CD4-positive, alpha-beta T cell (primary cell): ENCODE results near the gene SENP7. TPM values are rescaled to one million over a fixed set of nuclear protein-coding genes. Genes with fewer than 3 reads are reported as not detected.
"Not testable (repeated sequence)": the region's sequence is repeated elsewhere in the genome, so short reads cannot be mapped to it uniquely, and the experiment has no call there.

Experiments used
- ATAC-seq: fragments of 200-7000 bp; cut with Tn5 transposase; one replicate; pipeline ENCODE4 v1.10.0; 2022; ENCODE audit warnings: mild to moderate bottlenecking; ENCODE audit not compliant: poor library complexity
- CTCF ChIA-PET: fragments of 350-600 bp; sonication (Branson Sonifier 250); formaldehyde crosslinking; loops from one replicate; lab custom pipeline; 2021; ENCODE audit warnings: antibody characterized with exemption, inconsistent platforms; lab: Charles Lee
- POLR2A ChIA-PET: fragments of 350-600 bp; sonication (Branson Sonifier 250); formaldehyde crosslinking; loops from one replicate; lab custom pipeline; 2021; ENCODE audit warnings: antibody characterized with exemption, inconsistent platforms; lab: Charles Lee
- DNase-seq, 14 experiments: peaks; one replicate each; pipeline ENCODE4 v3.0.0-alpha.2; 2013 to 2020; ENCODE audit warnings: mixed read lengths in 2 of 14
- H3K27ac ChIP-seq, 2 donors: one replicate each; pipeline versions ENCODE4 v1.5.1 to v1.7.0; 2013; ENCODE audit warnings: low read length in 2 of 2, low read depth in 1 of 2, mild to moderate bottlenecking in 1 of 2
- H3K27me3 ChIP-seq, 2 experiments: 1 replicate in 1 of 2; 2 replicates in 1 of 2; pipeline versions ENCODE4 v1.6.1 to v1.7.0; 2013; ENCODE audit warnings: low read length in 2 of 2, control low read depth in 1 of 2, mild to moderate bottlenecking in 1 of 2, moderate library complexity in 1 of 2; ENCODE audit not compliant: insufficient read depth in 2 of 2, control insufficient read depth in 1 of 2
- H3K36me3 ChIP-seq: one replicate; pipeline ENCODE4 v1.6.1; 2013; ENCODE audit warnings: low read length, control low read depth; ENCODE audit not compliant: insufficient read depth
- H3K4me1 ChIP-seq: one replicate; pipeline ENCODE4 v1.6.1; 2013; ENCODE audit warnings: low read length, control low read depth; ENCODE audit not compliant: insufficient read depth
- H3K4me3 ChIP-seq: one replicate; pipeline ENCODE4 v1.5.1; 2013; ENCODE audit warnings: mild to moderate bottlenecking, low read length, moderate library complexity
- H3K9me3 ChIP-seq, 2 experiments: 1 replicate in 1 of 2; 2 replicates in 1 of 2; pipeline versions ENCODE4 v1.6.1 to v1.7.0; 2013; ENCODE audit warnings: low read length in 2 of 2, mild to moderate bottlenecking in 2 of 2, control low read depth in 1 of 2, moderate library complexity in 1 of 2; ENCODE audit not compliant: control insufficient read depth in 1 of 2, insufficient read depth in 1 of 2
- H3K27ac Mint-ChIP-seq: one replicate; pipeline ENCODE4 v1.8.0; 2020; ENCODE audit warnings: mixed read lengths
- H3K27me3 Mint-ChIP-seq: one replicate; pipeline ENCODE4 v1.8.0; 2021; ENCODE audit warnings: mixed read lengths
- H3K36me3 Mint-ChIP-seq: one replicate; pipeline ENCODE4 v1.8.0; 2021; ENCODE audit warnings: low read depth, mixed read lengths
- H3K4me1 Mint-ChIP-seq: one replicate; pipeline ENCODE4 v1.8.0; 2021; ENCODE audit warnings: low read depth, mixed read lengths
- H3K4me3 Mint-ChIP-seq: one replicate; pipeline ENCODE4 v1.8.0; 2020; ENCODE audit warnings: mild to moderate bottlenecking, mixed read lengths
- H3K9me3 Mint-ChIP-seq: one replicate; pipeline ENCODE4 v1.8.0; 2020; ENCODE audit warnings: mixed read lengths
- CTCF ChIP-seq: fragments of 200-600 bp; IDR thresholded peaks from one replicate; pipeline ENCODE4 v1.8.0; 2022; ENCODE audit warnings: antibody characterized with exemption, mild to moderate bottlenecking
- intact Hi-C, 2 experiments: fragments of 100-400 bp; cut with DNase I in 1 of 2; cut with micrococcal nuclease in 1 of 2; formaldehyde crosslinking; loops; one replicate each; pipeline versions ENCODE4 v1.15.1 to v1.9.0; 2023 to 2025; cut with DNase I, micrococcal nuclease
- total RNA-seq, 174 experiments: library from RNA in 2 of 174; stranded (reverse) in 2 of 174; gene quantifications; one replicate each; pipeline ENCODE4 v1.2.3 and lab custom pipeline; 2021 to 2026

The SENP7 gene
- total RNA-seq, 2 experiments from 2014 or later = 37.5 to 39.3 TPM

GRCh38 chr3:101544161-101544850, 31.3 kb upstream of the SENP7 start:
- Mint-ChIP-seq H3K4me1 (peaks cover 47% of the 10 kb centered on the region), H3K27me3 (no peaks in the 10 kb centered on the region), H3K9me3 (peaks cover 4% of the 10 kb centered on the region), H3K36me3 (no peaks in the 10 kb centered on the region), H3K27ac (peak overlapping the region; percentile 93), H3K4me3 (peak overlapping the region; percentile 38)
- intact Hi-C loops = no loop called here
- Histone ChIP-seq H3K36me3 (no peaks in the 10 kb centered on the region), H3K9me3 (no peaks in the 10 kb centered on the region), H3K27me3 (no peaks in the 10 kb centered on the region), H3K27ac (peak overlapping the region in 1 of 2 donors; percentile 35), H3K4me3 (no peak overlapping the region), H3K4me1 (peaks cover 19% of the 10 kb centered on the region)
- CTCF ChIA-PET = interaction anchor here (1.2 to 3.0 kb wide), 2 partner anchors 11 to 23 kb away, joined by 3 to 10 read pairs; no protein-coding TSS in a partner anchor
- POLR2A ChIA-PET = interaction anchor here (0.7 to 3.3 kb wide), 6 partner anchors 9 to 132 kb away, joined by 3 to 39 read pairs (median 12); partner anchors contain the start of gene PCNP
- TF ChIP-seq CTCF = peak; percentile 50
- DNase-seq = peak in 1 of 14 experiments; percentile 20
- ATAC-seq = peak; percentile 53

GRCh38 chr3:101542957-101543356, 29.9 kb upstream of the SENP7 start:
- H3K4me3 ChIP-seq = no peak overlapping the region
- peaks cover 18% of the 10 kb centered on the region for H3K4me1 ChIP-seq
- DNase-seq = peak in 2 of 14 experiments; percentile 18 to 64
- H3K4me3 Mint-ChIP-seq = peak overlapping the region; percentile 65
- peak overlapping the region; percentile 93 for H3K27ac Mint-ChIP-seq
- no peaks in the 10 kb centered on the region for H3K27me3 ChIP-seq
- no peaks in the 10 kb centered on the region for H3K36me3 ChIP-seq
- peak; percentile 74 for ATAC-seq
- intact Hi-C loops = no loop called here
- peak overlapping the region in 1 of 2 donors; percentile 35 for H3K27ac ChIP-seq
- CTCF ChIA-PET = interaction anchor here (0.6 to 3.0 kb wide), 3 partner anchors 12 to 347 kb away, joined by 3 to 10 read pairs (median 3); no protein-coding TSS in a partner anchor
- TF ChIP-seq CTCF = no peak
- H3K27me3 Mint-ChIP-seq = no peaks in the 10 kb centered on the region
- H3K36me3 Mint-ChIP-seq = no peaks in the 10 kb centered on the region
- H3K9me3 Mint-ChIP-seq = peaks cover 8% of the 10 kb centered on the region
- no peaks in the 10 kb centered on the region for H3K9me3 ChIP-seq
- POLR2A ChIA-PET = interaction anchor here (1.0 to 3.3 kb wide), 9 partner anchors 11 to 32 kb away, joined by 3 to 39 read pairs (median 12); partner anchors contain the start of genes PCNP, SENP7 and TRMT10C
- peaks cover 41% of the 10 kb centered on the region for H3K4me1 Mint-ChIP-seq

- H3K27me3 Mint-ChIP-seq, POLR2A ChIA-PET, H3K36me3 ChIP-seq, ATAC-seq, H3K4me3 Mint-ChIP-seq, H3K4me3 ChIP-seq, H3K9me3 ChIP-seq, intact Hi-C loops, H3K27ac ChIP-seq, H3K9me3 Mint-ChIP-seq, H3K36me3 Mint-ChIP-seq, H3K27me3 ChIP-seq, DNase-seq, H3K4me1 ChIP-seq: not testable (repeated sequence)
- peaks cover 16% of the 10 kb centered on the region for H3K4me1 Mint-ChIP-seq
- H3K27ac Mint-ChIP-seq = peak overlapping the region; percentile 15
- CTCF ChIA-PET = interaction anchor here (0.9 to 1.0 kb wide), 2 partner anchors 18 to 25 kb away, joined by 3 read pairs; no protein-coding TSS in a partner anchor
Measured at GRCh38 chr3:101536955-101537354, 23.9 kb upstream of the SENP7 start.
